DND-41 (cell line): ENCODE measurements around the gene POGLUT2.

ENCODE experiments used
- EZH2 ChIP-seq: IDR thresholded peaks from 3 replicates; pipeline ENCODE4 v1.6.1; 2012; ENCODE audit warnings: borderline replicate concordance, low read depth, mild to moderate bottlenecking, moderate library complexity, low read length, inconsistent platforms; ENCODE audit not compliant: severe bottlenecking
- TF ChIP-seq, protein P1 (sequence below): IDR thresholded peaks from 2 replicates; pipeline ENCODE4 v1.5.1; 2012; ENCODE audit warnings: borderline replicate concordance, low read length, moderate library complexity, mild to moderate bottlenecking; ENCODE audit not compliant: poor library complexity, severe bottlenecking; ENCODE audit errors: extremely low read depth

DNA sequence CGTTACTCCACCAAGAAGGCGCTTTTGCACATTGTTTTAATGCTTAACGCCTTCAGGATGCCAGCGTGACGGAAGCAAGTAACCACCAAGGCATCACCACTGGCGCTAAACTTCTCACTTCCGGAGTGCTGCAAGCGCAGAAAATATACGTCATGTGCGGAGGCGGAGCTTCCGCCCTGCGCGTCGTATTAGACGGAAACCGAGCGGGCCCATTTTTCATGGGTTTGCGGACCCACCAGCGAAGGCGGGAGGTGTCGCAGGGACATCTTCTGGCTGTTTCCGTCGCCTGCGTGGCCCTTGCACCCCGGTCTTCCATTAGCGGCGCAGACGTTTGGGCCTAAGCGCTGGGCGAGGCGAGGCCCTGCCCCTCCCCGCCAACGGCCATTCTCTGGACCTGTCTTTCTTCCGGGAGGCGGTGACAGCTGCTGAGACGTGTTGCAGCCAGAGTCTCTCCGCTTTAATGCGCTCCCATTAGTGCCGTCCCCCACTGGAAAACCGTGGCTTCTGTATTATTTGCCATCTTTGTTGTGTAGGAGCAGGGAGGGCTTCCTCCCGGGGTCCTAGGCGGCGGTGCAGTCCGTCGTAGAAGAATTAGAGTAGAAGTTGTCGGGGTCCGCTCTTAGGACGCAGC, 47.0 kb upstream of the POGLUT2 start, which contains the start of gene ERCC5:
- TF ChIP-seq, protein P1, sequence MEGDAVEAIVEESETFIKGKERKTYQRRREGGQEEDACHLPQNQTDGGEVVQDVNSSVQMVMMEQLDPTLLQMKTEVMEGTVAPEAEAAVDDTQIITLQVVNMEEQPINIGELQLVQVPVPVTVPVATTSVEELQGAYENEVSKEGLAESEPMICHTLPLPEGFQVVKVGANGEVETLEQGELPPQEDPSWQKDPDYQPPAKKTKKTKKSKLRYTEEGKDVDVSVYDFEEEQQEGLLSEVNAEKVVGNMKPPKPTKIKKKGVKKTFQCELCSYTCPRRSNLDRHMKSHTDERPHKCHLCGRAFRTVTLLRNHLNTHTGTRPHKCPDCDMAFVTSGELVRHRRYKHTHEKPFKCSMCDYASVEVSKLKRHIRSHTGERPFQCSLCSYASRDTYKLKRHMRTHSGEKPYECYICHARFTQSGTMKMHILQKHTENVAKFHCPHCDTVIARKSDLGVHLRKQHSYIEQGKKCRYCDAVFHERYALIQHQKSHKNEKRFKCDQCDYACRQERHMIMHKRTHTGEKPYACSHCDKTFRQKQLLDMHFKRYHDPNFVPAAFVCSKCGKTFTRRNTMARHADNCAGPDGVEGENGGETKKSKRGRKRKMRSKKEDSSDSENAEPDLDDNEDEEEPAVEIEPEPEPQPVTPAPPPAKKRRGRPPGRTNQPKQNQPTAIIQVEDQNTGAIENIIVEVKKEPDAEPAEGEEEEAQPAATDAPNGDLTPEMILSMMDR, result peak; percentile 47
- TF ChIP-seq EZH2, result no peak
